ENCODE results near the gene SLC35A3.
"Not testable (repeated sequence)": the region's sequence is repeated elsewhere in the genome, so short reads cannot be mapped to it uniquely, and the experiment has no call there.

The SLC35A3 gene

DNA sequence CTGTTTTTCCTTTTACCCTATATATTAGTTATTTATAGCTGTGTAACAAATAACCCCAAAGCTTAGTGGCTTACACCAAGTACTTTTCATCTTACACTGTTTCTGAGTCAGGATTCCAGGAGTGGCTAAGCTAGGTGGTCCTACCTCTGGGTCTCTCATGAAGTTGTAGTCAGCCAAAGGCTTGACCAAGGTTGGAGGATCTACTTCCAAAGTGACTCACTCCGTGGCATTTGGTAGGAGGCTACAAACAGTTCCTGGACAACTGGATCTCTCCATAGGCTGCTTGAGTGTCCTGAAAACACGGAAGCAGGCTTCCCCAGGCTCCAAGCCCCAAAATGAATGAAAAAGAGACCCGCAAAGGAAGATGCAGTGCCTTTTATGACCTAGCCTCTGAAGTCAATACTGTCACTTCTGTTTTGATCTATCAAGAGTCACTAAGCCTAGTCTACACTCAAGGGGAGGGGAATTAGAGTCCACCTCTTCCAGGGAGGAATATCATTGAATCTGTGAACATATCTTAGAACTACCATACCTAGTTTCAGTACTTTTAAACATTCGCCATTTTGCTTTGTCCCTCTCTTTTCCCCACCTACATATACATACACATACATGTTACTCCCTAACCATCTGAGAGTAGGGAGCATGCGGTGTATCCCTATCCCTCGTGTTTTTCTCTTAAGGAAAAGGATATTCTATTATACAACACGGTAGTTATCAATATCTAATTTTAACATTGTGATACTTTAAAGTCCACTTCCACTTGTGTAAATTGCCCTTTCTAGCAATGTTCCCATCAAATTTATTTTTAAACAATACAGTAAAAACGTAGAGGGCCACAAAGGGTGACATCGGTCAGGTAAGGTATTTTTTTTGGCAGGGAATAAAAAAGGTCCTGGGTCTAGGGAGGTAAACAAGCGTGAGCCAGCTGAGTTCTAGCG lies 67.2 kb downstream of the SLC35A3 start:
- peak in 1 of 3 experiments; percentile 50 for DNase-seq

DNA sequence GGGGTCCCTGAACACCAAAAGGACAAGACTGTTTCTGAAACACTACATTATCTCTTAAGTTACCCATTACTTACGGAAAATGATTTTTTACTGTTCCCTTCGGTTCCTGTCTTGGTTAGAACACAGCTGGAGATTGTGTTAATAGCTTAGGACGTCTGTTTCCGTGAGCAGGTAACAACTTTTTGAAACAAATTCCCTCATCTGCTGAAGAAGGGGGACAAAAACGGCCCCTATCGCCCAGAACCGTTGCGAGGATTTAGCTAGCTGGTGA lies 67.8 kb downstream of the SLC35A3 start:
- no peak for DNase-seq

DNA sequence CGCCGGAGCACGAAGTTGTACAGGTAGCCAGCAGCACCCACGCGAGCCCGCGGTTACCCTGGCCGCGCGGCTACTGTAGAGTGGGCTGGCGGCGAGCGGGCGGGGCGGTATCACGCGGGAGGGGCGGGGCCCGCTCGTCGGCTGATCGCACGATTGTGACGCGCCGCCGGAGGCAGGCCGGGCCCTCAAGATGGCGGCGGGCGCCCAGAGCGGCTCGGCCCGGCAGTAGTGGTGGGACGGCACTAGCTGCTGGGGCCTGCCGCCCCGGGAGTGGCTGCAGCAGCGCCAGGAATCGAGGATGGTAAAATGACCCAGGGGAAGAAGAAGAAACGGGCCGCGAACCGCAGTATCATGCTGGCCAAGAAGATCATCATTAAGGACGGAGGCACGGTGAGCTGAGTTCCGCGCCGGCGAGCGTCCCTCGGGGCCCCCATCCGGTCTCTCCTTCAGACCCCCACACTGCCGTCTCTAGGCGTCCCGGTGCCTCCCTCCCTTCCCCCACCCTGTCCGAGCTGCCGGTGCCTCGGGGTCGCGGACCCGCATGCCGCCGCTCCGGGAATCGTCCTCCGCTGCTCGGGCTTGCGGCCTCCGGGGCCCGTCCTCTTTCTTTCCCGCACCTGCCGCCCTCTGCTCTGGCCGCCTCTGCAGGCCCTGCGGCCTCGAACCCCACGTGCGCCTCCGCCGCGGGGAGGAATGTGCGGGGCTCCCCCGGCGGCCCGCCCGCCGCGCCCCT lies 68.3 kb downstream of the SLC35A3 start:
- DNase-seq, result peak; percentile 88 to 90 (median 89)

DNA sequence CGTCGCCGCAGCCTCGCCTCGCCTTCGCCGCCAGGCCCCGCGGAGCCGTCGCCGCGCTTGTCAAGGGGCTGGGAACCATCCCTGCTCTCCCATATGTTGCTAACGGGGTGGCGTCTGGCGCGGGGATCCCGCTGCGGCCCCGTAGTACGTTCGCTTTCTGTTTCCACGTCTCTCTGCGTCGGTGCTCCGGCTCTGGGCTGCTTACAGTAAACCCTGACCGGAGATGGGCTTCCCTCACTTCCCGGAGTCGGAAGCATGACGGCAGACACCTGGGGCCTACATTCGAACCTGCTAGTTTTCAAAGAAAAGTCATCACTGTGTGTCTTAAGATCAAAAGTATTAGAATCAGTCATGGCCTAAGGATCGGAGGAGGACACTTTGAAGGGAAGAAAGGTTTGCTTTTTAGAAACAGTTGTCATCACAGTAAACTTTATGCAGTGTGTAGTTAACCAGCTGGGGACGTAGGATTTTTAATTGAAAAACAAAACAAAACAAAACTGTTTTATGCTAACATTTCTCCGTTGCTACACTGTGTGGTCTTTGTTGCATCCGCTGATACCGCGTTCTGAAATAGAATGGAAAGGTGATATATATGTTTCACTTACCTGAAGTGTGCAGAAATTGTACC lies 69.0 kb downstream of the SLC35A3 start:
- DNase-seq, result peak; percentile 54 to 86 (median 79)

DNA sequence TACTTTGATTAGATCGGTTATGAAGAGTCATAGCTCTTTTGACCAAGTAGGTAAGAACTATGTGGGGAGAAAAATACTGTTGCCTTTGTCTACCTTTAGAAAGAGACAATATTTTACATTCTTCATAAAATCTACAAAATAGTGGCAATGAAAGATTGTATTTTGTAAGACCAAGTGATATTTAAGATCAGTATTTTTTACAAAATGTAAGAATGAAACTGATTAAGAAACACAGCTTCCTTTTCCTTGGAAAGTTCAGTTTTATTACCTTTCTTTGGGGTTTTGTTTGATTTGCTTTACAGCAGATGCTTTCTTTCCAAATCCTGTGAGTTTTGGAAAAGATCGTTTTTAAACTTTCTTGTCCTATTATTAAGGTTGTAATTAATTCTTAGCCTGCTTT lies 69.8 kb downstream of the SLC35A3 start:
- DNase-seq, result no peak

DNA sequence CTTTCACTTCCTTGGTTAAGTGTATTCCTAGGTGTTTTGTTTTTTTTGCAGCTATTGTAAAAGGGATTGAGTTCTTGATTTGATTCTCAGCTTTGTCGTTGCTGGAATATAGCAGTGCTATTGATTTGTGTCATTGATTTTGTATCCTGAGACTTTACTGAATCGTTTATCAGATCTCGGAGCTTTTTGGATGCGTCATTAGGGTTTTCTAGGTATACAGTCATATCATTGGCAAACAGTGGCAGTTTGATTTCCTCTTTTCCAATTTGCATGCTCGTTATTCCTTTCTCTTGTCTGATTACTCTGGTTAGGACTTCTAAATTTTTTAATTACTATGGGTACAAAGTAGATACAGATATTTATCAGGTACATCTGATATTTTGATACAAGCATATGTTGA lies 75.4 kb downstream of the SLC35A3 start:
- DNase-seq, result no peak

DNA sequence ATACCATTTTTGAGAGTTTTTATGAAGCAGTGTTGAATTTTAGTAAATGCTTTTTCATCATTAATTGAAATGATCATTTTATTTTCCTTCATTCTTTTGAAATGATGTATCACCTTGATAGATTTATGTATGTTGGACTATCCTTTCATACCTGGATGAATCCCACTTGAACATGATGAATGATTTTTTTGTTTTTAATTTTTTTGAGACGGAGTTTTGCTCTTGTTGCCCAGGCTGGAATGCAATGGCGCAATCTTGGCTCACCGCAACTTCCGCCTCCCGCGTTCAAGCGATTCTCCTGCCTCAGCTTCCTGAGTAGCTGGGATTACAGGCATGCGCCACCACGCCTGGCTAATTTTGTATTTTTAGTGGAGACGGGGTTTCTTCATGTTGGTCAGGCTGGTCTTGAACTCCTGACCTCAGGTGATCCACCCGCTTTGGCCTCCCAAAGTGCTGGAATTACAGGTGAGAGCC lies 77.5 kb downstream of the SLC35A3 start:
- not testable (repeated sequence) for DNase-seq

DNA sequence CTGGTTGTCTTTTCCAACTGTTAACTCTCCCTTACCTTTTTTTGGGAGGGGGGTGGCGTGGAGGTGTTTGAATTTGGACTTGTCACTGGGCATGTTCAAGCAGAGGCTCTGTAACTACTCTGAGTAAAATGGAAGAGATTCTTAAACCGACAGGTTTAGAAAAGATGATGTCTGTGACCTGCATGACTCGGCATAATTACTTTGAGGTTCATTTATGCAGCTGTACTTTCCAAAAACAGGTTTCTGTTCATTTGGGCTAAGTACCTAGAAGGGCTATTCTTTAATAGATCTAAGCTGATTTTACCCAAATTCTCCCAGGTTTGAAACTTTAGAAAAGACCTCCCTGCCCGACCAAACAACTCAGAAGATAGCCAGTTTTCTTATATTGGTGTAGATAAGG lies 80.3 kb downstream of the SLC35A3 start:
- no peak for DNase-seq

DNA sequence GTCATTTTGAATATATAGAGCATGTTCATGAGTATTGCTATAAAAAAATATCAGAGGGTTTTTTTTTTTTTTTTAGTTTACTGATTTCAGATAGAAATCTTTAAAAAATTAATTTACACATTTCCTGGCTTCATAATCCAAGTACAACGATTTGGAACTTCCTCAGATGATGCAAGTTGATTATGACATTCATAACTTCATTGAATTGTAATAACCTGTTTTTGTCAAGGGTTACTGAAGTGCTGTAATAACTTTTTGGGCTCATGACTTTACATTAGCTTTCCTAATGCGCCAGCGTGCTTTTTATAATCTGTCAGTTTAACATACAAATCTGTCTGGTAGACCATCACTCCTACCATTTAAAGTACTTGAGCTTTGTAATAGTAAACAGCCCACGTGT lies 81.6 kb downstream of the SLC35A3 start:
- DNase-seq, result no peak

DNA sequence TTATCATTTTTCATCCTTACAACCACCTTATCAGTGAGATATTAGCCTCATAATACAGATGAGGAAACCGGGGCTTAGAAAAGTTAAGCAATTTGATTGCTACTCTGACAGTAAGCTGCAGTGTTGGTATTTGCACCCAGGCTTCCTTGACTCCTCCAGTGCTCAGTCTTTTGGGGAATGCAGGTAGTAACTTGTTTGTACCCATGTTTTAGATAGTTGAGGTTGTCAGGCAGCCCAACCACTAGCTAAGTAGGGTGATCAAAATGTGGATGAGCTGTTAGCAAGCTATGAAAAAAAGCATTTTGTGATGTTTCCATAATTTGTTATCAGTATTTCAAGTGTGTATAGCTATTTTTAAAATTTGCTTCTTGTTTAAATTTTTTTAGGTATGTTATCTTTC lies 82.1 kb downstream of the SLC35A3 start:
- no peak for DNase-seq

DNA sequence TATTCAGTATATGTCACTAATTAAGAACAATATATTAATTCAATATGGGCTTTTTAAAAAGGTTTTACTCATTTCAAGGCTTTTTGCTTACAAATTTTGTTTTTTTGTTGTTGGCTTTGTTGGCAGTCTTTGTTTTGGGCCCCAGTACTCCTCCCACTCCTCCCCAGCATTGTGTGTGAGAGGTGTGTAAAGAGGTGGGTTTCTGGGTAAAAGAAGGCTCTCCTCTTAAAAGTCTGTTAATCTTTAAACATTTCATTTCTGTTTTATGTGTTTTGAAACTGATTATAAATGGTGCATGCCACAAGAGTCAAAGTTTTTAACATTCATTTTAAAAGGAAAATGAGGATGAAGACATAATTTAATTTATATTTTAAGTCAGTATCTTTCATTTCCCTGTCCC lies 83.3 kb downstream of the SLC35A3 start:
- no peak for DNase-seq

DNA sequence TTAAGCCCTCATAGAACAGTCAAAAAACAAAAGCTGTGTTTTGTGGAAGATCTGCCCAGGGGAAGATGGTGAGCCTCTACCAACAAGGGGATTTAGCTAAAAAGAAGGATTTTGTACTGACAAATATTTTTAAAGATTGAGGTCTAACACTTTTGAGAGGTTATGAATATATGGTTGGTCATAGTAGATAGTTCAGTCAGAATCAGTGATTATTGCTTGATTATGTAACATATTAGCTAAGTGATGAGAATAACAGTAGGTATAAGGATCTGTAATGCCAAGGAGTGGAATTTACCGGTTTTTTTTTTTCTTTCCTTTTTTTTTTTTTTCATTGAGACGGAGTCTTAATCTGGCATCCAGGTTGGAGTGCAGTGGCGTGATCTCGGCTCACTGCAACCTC lies 83.9 kb downstream of the SLC35A3 start:
- no peak for DNase-seq

DNA sequence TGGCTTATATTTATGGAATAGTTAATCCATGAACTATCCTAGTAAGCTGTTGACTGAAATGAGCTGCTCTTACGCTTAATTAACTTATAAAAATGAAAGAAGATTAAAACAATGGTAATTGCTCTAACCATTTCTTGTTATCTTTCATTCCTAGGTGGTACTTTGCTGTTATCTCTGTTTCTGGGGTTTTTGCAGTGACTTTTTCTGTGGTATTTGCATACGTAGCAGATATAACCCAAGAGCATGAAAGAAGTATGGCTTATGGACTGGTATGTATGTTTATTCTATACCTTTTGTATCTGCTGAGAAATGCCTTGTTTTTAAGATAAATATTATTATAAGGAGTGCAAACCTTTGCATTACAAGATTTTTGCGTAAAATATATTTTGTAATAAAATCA lies 91.9 kb downstream of the SLC35A3 start:
- no peak for DNase-seq

DNA sequence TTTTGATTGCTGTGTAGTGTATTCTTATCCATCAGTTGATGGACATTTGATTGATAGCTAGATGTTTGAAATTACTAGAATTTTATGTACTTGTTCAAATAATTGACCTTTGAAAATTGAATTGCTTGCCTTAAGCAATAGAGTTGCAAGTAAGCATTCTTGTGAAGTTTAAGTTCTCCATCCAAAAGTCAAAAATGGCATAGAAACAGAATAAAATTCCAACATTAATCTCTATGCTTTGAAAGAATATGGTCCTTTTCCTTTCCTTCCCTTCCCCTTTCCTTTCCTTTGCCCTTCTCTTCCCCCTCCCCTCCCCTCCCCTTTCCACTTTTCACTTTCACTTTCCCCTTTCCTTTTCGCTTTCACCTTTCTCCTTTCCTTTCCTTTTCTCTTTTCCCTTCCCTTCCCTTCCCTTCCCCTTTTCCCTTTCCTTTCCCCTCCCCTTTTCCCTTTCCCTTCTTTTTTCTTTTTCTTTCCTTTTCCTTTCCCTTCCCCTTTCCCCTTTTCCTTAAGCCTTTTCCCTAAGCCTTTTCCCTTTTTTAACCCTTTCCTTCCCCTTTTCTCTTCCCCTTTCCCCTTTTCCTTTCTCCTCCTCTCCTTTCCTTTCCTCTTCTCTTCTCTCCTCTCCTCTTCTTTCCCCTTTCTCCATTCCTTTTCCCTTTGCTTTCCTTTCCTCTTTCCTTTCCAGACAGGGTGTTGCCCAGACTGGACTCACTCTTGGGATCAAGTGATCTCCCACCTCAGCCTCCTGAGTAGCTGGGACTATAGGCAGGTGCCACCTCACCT lies 95.6 kb downstream of the SLC35A3 start:
- peak in 1 of 3 experiments; percentile 50 for DNase-seq

DNA sequence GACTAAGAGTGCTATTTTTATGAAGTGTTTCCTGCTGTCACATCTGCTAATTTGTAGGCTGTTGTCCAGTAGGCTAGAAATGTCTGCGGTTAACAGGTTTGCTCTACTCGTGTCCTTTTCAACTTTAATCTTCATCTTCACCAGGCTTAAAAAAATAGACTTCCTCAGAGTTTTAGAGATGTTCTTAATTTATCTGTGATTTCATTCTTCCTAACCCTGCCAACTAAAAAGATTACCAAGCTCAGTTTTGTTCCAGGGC lies 96.1 kb downstream of the SLC35A3 start:
- peak in 1 of 3 experiments; percentile 12 for DNase-seq

DNA sequence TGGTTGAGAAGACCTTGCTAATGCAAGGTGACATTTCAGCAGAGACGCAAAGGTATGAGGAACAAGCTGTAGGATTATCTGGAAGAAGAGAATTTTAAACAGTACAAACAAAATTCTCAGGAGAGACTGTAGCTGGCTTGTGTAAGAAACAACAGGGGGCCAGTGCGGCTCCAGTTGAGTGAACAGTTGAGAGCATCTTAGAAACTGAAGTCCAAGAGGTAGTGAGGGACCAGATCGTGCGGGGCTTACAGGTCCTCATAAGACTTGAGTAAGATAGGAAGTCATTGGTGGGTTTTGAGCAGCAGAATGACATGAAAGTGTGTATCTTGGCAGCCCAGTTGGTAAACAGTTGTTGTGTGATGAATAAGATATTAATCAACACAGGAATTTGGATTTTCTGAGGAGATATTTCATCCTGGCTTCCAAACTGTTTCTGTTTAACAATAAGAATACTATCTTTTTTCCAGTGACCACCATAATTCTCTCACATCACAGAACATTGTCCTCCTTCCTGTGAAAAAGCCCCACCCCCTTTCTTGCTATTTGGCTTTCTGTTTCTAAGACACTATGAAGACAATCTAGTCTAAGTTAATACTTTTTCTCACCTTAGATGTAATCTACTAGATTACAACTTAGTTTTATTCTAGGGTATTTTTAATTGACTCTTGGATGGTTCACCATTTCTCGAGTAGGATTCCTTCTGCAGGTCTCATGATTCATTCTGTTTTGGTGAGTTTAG lies 100.6 kb downstream of the SLC35A3 start:
- DNase-seq, result no peak

DNA sequence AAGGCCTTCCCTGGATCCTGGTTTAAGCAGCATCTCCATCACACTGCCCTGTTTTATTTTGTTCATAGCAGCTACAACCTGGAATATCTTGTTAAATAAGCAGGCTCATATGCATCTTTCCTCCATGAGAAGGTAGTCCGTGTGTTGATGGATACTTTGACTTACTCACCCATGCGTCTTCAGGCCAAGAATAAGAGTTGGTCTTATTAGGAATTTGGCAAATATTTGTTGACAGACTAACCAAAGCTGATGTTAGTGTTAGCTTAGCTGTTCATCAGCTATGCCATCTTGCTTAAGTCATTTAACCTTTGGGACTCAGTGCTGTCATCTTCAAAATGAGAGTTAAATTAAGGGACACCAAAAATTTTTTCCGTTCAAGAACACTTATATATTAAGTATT lies 103.7 kb downstream of the SLC35A3 start:
- no peak for DNase-seq

DNA sequence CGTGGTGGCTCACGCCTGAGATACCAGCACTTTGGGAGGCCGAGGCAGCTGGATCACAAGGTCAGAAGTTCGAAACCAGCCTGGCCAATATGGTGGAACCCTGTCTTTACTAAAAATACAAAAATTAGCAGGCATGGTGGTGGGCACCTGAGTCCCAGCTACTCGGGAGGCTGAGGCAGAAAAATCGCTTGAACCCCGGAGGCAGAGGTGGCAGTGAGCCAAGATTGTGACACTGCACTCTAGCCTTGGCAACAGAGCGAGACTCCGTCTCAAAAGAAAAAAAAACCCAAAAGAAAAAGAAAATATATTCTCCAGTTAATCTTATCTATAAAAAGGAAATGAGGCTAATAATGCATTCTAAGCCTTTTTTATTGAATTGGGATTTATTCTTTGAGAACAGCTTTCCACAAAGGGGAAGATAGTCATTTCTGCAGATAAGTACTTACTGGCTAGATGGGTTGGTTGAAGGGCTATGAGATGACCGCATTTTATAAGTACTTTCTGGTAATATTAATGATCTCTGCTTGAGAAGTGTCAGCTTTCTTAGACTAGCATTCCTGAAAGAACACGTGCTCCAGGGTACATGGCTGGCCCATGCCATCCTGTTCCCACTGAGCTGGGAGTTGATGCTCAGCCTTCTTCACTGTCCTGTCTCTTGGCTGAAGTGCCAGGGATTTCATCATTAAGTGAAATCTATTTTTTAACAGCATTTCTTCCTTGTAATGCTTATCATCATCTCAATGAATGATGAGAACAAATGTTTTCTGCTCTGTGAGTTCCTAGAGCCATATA lies 105.0 kb downstream of the SLC35A3 start:
- DNase-seq, result no peak

DNA sequence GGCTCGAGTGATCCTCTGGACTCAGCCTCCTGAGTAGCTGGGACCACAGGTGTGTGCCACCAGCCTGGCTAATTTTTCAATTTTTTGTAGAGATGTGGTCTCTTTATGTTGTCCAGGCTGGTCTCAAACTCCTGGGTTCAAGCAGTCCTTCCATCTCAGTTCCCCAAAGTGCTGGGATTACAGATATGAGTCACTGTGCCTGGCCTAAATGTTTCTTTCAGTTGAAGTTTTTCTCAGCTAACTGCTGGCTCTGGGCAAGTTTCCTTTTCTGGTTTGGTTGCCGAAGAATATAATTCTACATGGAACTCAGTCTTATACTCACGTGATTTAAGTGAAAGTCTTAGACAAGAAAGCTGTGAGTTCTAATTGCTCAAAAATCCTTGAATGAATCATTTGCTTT lies 106.0 kb downstream of the SLC35A3 start:
- no peak for DNase-seq

DNA sequence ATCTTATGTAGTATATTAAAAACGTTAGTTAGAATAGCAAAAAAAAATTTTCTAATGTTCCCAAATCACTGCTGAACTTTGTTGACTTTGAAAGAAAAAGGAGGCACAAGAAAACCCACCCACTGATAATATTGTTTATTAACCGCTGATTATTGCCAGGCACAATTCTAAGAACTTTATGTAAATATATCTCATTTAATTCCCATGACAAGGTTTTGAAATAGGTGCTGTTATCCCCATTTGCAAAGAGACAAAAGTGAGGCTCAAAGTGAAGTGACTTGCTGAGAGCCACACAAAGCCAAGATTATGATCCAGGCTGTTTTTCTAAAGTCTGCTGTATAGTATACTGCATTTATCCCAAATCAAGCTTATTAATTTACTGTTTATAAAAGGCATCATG lies 106.5 kb downstream of the SLC35A3 start:
- DNase-seq, result no peak

DNA sequence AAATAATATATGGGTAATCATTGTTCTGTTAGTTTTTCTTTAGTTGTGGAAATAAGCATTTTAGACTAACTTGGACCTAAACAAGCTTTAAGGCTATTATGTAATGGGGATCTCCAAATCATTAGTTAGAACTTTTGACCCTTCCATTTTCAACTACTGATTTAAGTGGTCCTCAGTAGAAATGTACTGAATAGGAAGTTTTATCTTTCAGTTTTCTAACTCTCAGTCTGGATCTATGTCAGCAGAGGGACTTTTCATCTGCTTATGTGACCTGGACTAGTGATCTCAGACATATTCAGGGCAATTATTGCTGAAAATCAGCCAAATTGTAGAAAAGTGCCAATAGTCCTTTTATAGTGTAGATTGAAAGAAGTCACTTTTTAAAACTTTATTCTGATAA lies 106.9 kb downstream of the SLC35A3 start:
- DNase-seq, result no peak

DNA sequence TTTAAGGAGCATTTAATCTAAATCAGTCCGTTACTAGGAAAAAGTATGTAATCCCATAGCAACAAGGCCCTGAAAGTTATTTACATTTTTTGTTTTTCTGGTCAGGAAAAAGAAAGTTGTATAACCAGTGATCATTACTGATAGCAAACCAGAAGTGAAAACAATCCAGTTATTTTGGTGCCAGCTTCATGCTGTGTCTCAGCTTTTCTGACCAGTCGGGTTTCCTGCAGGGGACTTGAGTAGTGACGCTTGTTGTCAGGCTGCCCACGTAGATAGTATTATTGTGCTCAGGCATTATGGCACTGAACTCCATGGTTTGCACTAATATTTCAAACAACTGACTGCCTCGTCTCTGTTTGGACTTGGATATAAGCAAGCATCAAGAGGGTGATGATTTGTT lies 107.7 kb downstream of the SLC35A3 start:
- DNase-seq, result no peak

Data from NCI-H1417 (cell line).